Naive B cell (primary cell): ENCODE measurements around the gene RNF2. TPM values are rescaled to one million over a fixed set of nuclear protein-coding genes. Genes with fewer than 3 reads are reported as not detected.

ENCODE experiments used
- ATAC-seq, 2 donors: fragments of 150-1000 bp; cut with Tn5 transposase; 2 replicates each; pipeline ENCODE4 v1.10.0; 2021; ENCODE audit warnings: low read depth in 2 of 2, mild to moderate bottlenecking in 2 of 2, moderate library complexity in 2 of 2
- DNase-seq: peaks from one replicate; pipeline ENCODE4 v3.0.0; 2022
- H3K27ac Mint-ChIP-seq, 6 donors: one replicate each; pipeline ENCODE4 v1.8.0; 2020 to 2022; ENCODE audit warnings: mild to moderate bottlenecking in 6 of 6, mixed read lengths in 6 of 6, moderate library complexity in 5 of 6, inconsistent platforms in 2 of 6
- H3K27me3 Mint-ChIP-seq, 3 donors: one replicate each; pipeline ENCODE4 v1.8.0; 2021 to 2022; ENCODE audit warnings: mixed read lengths in 3 of 3, mild to moderate bottlenecking in 1 of 3
- H3K36me3 Mint-ChIP-seq, 2 donors: one replicate each; pipeline ENCODE4 v1.8.0; 2020 to 2022; ENCODE audit warnings: mixed read lengths in 2 of 2, inconsistent platforms in 1 of 2, mild to moderate bottlenecking in 1 of 2
- H3K4me1 Mint-ChIP-seq, 3 donors: one replicate each; pipeline ENCODE4 v1.8.0; 2020 to 2022; ENCODE audit warnings: mixed read lengths in 3 of 3, inconsistent platforms in 1 of 3, mild to moderate bottlenecking in 1 of 3, moderate library complexity in 1 of 3
- H3K4me3 Mint-ChIP-seq, 8 donors: one replicate each; pipeline ENCODE4 v1.8.0; 2020 to 2022; ENCODE audit warnings: mild to moderate bottlenecking in 8 of 8, mixed read lengths in 8 of 8, moderate library complexity in 8 of 8, inconsistent platforms in 2 of 8
- H3K9me3 Mint-ChIP-seq, 7 donors: one replicate each; pipeline ENCODE4 v1.8.0; 2020 to 2022; ENCODE audit warnings: mixed read lengths in 7 of 7, mild to moderate bottlenecking in 5 of 7, inconsistent platforms in 2 of 7, moderate library complexity in 1 of 7
- polyA plus RNA-seq, 6 donors: library from polyadenylated mRNA; unstranded; fragments of 300-500 nt; fragmentation: Illumina TruSeq; gene quantifications; one replicate each; pipeline ENCODE4 v1.2.3, GENCODE V29; 2021; ENCODE audit warnings: low read depth in 6 of 6

The RNF2 gene
- polyA plus RNA-seq, 6 donors from 2014 or later: 9.5 to 42.4 (median 27.0) TPM

GRCh38 chr1:185038813-185039376 lies 6.5 kb upstream of the RNF2 start:
- Mint-ChIP-seq H3K9me3 (no peaks in the 10 kb centered on the region), H3K4me3 (no peak overlapping the region), H3K27me3 (peaks cover 0 to 10% (median 4%) of the 10 kb centered on the region in 3 donors), H3K4me1 (peaks cover 0 to 2% (median 0%) of the 10 kb centered on the region in 3 donors), H3K27ac (peak overlapping the region in 1 of 6 donors; percentile 27), H3K36me3 (no peaks in the 10 kb centered on the region)
- DNase-seq (no peak), ATAC-seq (no peak)

DNA sequence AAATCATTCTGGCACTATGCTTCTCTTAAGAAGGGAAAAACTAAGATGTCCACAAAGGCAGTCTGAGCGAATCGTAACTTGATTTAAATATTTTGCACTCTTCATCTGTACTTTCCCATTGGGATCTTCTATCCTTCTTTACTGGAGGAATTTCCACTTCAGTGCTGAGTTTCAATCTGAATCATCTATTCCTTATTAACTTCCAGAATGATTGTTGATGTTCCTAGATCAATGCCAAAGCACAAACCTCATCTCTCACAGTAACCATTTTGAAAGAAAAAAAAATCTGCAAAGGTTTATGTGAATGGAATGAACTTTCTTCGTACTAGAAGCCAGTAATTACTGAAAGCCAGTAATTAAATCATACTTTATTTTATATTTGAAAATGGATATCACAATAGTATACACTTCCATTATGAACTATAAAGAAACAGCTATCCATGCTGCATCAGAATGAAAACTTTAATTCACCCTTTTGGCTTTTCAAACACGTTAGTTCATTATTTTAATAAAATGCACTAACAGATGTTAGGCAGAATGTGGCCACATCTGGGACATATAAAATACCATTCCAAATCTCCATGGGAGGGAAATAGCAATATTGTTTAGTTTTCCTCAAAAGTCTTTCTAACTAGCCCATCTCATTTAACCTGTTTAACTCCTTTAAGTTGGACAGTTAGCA lies 5.5 kb upstream of the RNF2 start:
- peaks cover 3 to 8% (median 4%) of the 10 kb centered on the region in 3 donors for H3K4me1 Mint-ChIP-seq
- DNase-seq: no peak
- no peak overlapping the region for H3K4me3 Mint-ChIP-seq
- no peaks in the 10 kb centered on the region for H3K36me3 Mint-ChIP-seq
- H3K9me3 Mint-ChIP-seq: no peaks in the 10 kb centered on the region
- H3K27me3 Mint-ChIP-seq: peaks cover 0 to 10% (median 4%) of the 10 kb centered on the region in 3 donors
- ATAC-seq: no peak
- no peak overlapping the region for H3K27ac Mint-ChIP-seq

GRCh38 chr1:185040408-185040735 lies 5.0 kb upstream of the RNF2 start:
- Mint-ChIP-seq H3K4me1 (peaks cover 5 to 9% (median 6%) of the 10 kb centered on the region in 3 donors), H3K4me3 (no peak overlapping the region), H3K36me3 (no peaks in the 10 kb centered on the region), H3K9me3 (no peaks in the 10 kb centered on the region), H3K27me3 (peaks cover 0 to 9% (median 4%) of the 10 kb centered on the region in 3 donors), H3K27ac (peak overlapping the region in 1 of 6 donors; percentile 53)
- ATAC-seq (no peak), DNase-seq (no peak)

- H3K9me3 Mint-ChIP-seq: no peaks in the 10 kb centered on the region
- H3K27ac Mint-ChIP-seq: no peak overlapping the region
- peaks cover 13 to 17% (median 13%) of the 10 kb centered on the region in 3 donors for H3K4me1 Mint-ChIP-seq
- no peak for ATAC-seq
- H3K4me3 Mint-ChIP-seq: no peak overlapping the region
- no peak for DNase-seq
- H3K36me3 Mint-ChIP-seq: no peaks in the 10 kb centered on the region
- peaks cover 0 to 4% (median 0%) of the 10 kb centered on the region in 3 donors for H3K27me3 Mint-ChIP-seq
Measured at GRCh38 chr1:185041742-185042141, 3.6 kb upstream of the RNF2 start.

DNA sequence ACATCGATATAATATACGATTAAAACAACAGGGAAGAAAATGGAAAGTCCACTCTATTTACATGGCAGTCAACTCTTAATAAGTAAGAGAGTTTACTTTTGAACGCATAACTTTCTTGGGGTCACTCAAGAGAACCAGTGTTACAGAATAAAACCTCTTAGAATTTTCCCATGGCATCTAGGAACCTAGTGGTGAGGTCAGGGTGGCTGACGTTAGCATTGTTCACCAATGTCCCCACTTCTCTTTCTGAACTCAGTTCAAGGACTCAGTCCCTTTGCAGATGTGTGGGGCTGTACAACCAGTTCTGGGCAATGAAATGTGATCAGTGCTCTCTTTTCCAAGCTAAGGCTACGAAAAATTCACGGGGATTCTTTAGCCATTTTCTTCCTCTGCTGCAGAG lies 2.6 kb upstream of the RNF2 start:
- H3K27ac Mint-ChIP-seq: peak overlapping the region in 2 of 6 donors; percentile 69 to 73
- DNase-seq: no peak
- peak overlapping the region in 1 of 8 donors; percentile 52 for H3K4me3 Mint-ChIP-seq
- peaks cover 0 to 4% (median 0%) of the 10 kb centered on the region in 3 donors for H3K27me3 Mint-ChIP-seq
- no peak for ATAC-seq
- no peaks in the 10 kb centered on the region for H3K36me3 Mint-ChIP-seq
- peaks cover 17 to 24% (median 18%) of the 10 kb centered on the region in 3 donors for H3K4me1 Mint-ChIP-seq
- no peaks in the 10 kb centered on the region for H3K9me3 Mint-ChIP-seq

DNA sequence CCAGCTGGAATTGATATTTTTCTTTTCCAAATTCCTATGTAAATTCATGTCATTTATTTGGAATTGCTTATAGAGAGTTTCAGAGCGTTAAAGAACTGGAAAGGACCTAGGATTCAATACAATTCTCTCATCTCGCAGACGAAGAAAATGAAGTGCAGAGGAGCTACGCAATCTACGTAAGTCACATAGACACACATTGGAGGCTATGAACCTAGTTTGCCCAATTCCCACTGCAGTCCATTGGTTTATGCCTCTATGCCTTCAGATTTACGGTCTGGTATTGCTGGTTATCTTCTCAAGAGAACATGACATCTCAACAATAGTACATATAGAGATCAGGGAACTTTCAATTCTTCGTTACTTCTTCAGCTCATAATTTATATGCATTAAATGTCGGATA lies 971 bp upstream of the RNF2 start:
- Mint-ChIP-seq H3K36me3 (no peaks in the 10 kb centered on the region), H3K4me3 (peak overlapping the region; percentile 88 to 98 (median 95)), H3K27ac (peak overlapping the region; percentile 84 to 98 (median 93)), H3K4me1 (peaks cover 17 to 38% (median 29%) of the 10 kb centered on the region in 3 donors), H3K9me3 (no peaks in the 10 kb centered on the region), H3K27me3 (no peaks in the 10 kb centered on the region)
- no peak for DNase-seq
- ATAC-seq: no peak

GRCh38 chr1:185045814-185046492 lies 595 bp downstream of the RNF2 start:
- H3K27me3 Mint-ChIP-seq: no peaks in the 10 kb centered on the region
- H3K4me1 Mint-ChIP-seq: peaks cover 25 to 45% (median 42%) of the 10 kb centered on the region in 3 donors
- H3K27ac Mint-ChIP-seq: peak overlapping the region; percentile 84 to 96 (median 94)
- H3K4me3 Mint-ChIP-seq: peak overlapping the region; percentile 88 to 98 (median 95)
- no peaks in the 10 kb centered on the region for H3K36me3 Mint-ChIP-seq
- ATAC-seq (peak; percentile 10), DNase-seq (no peak)
- H3K9me3 Mint-ChIP-seq: no peaks in the 10 kb centered on the region

DNA sequence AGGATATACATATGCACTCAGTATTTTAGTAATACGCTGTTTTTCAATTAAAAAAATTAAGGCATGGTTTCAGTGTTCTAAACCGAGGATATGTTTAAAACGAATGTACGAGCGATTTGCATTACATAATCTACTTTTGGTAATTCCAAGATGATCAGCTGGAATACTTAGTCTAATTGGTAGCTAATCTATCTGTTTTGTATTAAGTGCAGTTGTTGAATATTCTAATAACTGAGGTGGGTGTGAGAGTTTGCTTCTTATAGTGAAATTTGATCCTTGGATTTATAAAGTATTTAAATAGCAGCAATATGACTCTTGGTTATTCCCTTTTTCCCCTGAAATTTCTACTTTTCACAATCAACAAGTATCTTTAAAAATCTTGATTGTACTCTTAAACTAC lies 1.3 kb downstream of the RNF2 start:
- Mint-ChIP-seq H3K4me1 (peaks cover 30 to 50% (median 42%) of the 10 kb centered on the region in 3 donors), H3K27me3 (no peaks in the 10 kb centered on the region), H3K27ac (peak overlapping the region in 5 of 6 donors; percentile 84 to 96 (median 95)), H3K9me3 (no peaks in the 10 kb centered on the region), H3K4me3 (peak overlapping the region; percentile 88 to 98 (median 95)), H3K36me3 (peaks cover 0 to 4% of the 10 kb centered on the region in 2 donors)
- no peak for DNase-seq
- no peak for ATAC-seq

DNA sequence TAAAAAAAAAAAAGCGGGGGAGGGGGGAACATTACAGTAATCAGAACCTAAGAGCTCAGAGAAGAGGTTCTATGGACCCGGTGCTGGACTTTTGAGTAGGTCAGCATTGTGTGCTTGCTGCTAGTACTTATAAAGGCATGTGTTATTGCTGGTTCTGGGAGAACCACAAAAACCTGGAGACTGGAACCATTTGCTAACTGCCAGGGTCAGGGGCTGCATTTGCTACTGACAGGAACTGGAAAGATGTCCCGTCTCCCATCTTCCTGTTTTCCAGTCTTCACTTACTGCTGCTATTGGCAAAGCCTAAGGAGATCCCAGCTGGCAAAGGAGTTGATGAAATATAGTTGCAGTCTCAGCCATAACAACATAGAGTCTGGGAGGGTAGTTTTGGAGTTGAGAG lies 4.3 kb downstream of the RNF2 start:
- peaks cover 0 to 4% of the 10 kb centered on the region in 2 donors for H3K36me3 Mint-ChIP-seq
- no peaks in the 10 kb centered on the region for H3K27me3 Mint-ChIP-seq
- peak overlapping the region in 1 of 8 donors; percentile 19 for H3K4me3 Mint-ChIP-seq
- DNase-seq: no peak
- H3K4me1 Mint-ChIP-seq: peaks cover 40 to 65% (median 43%) of the 10 kb centered on the region in 3 donors
- no peaks in the 10 kb centered on the region for H3K9me3 Mint-ChIP-seq
- peak overlapping the region in 1 of 6 donors; percentile 26 for H3K27ac Mint-ChIP-seq
- ATAC-seq: no peak

GRCh38 chr1:185050823-185051451 lies 5.6 kb downstream of the RNF2 start:
- Mint-ChIP-seq H3K27ac (no peak overlapping the region), H3K27me3 (no peaks in the 10 kb centered on the region), H3K4me3 (peak overlapping the region in 1 of 8 donors; percentile 17), H3K36me3 (peaks cover 0 to 4% of the 10 kb centered on the region in 2 donors), H3K4me1 (peaks cover 37 to 60% (median 44%) of the 10 kb centered on the region in 3 donors), H3K9me3 (no peaks in the 10 kb centered on the region)
- no peak for DNase-seq
- ATAC-seq: no peak

DNA sequence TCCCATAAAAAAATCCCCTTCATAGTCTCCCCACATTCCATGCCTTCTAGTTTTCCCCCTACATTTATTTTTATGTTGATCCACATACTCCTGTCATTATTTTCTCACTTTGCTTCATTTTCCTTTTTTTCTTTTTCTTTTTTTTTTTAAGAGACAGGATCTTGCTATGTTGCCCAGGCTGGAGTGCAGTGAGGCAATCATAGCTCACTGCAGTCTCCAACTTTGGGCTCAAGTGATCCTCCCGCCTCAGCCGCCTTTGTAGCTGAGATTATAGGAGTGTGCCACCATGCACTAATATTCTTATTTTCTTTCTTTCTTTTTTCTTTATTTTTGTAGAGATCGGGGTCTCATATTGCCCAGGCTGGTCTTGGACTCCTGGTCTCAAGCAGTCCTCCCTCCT lies 7.8 kb downstream of the RNF2 start:
- H3K36me3 Mint-ChIP-seq: peaks cover 0 to 4% of the 10 kb centered on the region in 2 donors
- H3K27ac Mint-ChIP-seq: no peak overlapping the region
- H3K4me1 Mint-ChIP-seq: peaks cover 35 to 53% (median 36%) of the 10 kb centered on the region in 3 donors
- H3K4me3 Mint-ChIP-seq: no peak overlapping the region
- H3K27me3 Mint-ChIP-seq: no peaks in the 10 kb centered on the region
- no peak for DNase-seq
- H3K9me3 Mint-ChIP-seq: no peaks in the 10 kb centered on the region
- ATAC-seq: no peak

DNA sequence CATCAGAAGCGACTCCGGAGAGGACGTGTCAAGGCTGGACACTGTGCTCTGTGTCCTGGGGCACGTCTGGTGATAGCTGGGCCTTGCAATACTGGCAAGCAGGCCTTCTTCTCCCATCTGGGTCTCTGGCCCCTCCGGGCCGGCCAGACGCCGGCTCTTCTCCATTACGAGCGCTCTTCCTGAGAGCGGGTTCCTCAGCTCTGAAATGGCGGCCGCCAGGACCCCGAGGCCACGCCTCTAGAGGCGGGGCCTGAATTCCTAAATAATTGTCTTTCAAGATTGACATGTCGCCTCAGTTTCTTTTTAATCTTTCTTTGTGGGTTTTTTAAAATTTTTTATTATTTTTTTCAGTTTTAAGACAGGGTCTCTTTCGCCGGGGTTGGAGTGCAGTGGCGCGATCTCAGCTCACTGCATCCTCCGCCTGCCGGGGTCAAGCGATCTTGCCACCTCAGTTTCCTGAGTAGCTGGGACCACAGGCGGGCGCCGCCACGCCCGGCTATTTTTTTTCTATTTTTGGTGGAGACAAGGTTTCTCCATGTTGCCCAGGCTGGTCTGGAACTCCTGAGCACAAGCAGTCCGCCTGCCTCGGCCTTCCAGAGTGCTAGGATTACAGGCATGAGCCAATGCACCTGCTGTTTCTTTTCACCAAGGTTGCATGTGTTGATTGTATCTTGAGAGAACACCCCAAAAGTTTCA lies 9.2 kb downstream of the RNF2 start:
- Mint-ChIP-seq H3K27me3 (no peaks in the 10 kb centered on the region), H3K36me3 (peaks cover 0 to 4% of the 10 kb centered on the region in 2 donors), H3K4me1 (peaks cover 37 to 59% (median 43%) of the 10 kb centered on the region in 3 donors), H3K4me3 (no peak overlapping the region), H3K27ac (no peak overlapping the region), H3K9me3 (no peaks in the 10 kb centered on the region)
- DNase-seq (no peak), ATAC-seq (no peak)

DNA sequence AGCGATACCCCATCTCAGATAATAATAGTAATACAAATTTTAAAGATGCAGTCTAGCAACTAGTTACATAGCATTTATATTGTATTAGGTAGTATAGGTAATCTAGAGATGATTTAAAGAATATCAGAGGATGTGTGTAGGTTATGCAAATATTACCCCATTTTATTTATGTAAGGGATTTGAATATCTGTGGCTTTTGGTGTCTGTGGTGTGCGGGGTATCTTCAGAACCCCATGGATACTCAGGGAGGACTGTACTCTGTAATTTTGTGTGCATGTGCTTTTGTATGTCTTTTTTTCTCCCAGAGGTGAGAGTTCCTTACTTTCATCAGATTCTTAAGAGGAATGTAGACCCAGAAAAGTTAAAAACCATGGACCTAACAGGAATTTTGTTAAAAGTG lies 12.8 kb downstream of the RNF2 start:
- H3K27ac Mint-ChIP-seq: no peak overlapping the region
- H3K9me3 Mint-ChIP-seq: no peaks in the 10 kb centered on the region
- no peaks in the 10 kb centered on the region for H3K36me3 Mint-ChIP-seq
- ATAC-seq (peak in 1 of 2 donors; percentile 40), DNase-seq (no peak)
- H3K4me1 Mint-ChIP-seq: peaks cover 51 to 60% (median 60%) of the 10 kb centered on the region in 3 donors
- H3K4me3 Mint-ChIP-seq: peak overlapping the region in 5 of 8 donors; percentile 17 to 77 (median 32)
- H3K27me3 Mint-ChIP-seq: no peaks in the 10 kb centered on the region
